ENCODE measurements around the gene SORT1. TPM values are rescaled to one million over a fixed set of nuclear protein-coding genes. Genes with fewer than 3 reads are reported as not detected.

SORT1 gene
- total RNA-seq, 2 donors from 2014 or later = 44.9 to 46.2 TPM

DNA sequence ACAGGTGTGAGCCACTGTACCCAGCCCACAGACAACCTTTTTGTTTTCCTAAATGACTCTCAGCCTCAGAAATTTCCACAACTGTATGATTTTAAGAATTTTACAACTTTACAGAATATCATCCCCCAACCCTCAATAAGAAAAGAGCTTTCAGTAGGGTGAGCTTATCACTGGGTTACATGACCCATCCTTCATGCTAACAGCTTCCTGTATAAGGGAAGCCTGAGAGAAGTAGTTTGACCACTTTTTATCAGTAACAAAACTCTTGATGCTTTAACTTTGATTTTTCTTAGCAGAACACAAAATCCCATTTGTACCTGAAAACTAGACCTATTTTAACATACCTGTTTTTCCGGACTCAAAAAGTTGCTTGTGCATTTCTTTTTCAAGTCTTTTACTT, 81.2 kb downstream of the SORT1 start:
- H3K4me3 Mint-ChIP-seq = no peak overlapping the region

DNA sequence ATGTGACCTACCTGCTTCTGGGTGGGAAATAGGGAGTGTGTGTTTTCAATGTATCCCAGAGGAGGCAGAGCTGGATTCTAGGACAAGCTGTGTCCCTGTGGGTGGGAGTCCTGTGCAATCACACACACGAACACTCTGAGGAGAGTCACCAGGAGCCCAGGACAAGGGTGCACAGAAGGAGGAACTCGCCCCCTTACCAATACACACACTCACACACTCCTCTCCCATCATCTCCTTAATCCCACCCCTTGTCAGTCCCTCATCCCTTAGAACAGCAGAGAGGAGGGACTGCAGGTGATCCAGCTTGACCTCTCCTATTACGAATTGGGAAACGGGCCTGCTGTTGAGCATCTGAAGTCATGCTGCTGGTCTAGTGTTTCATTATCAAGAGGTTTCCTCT, 82.4 kb downstream of the SORT1 start:
- Mint-ChIP-seq H3K27ac (no peak overlapping the region), H3K9me3 (no peaks in the 10 kb centered on the region), H3K4me1 (peaks cover 5% of the 10 kb centered on the region), H3K36me3 (ENCODE audit: low read depth) (peaks cover 55% of the 10 kb centered on the region), H3K4me3 (no peak overlapping the region), H3K27me3 (ENCODE audit: insufficient read depth) (no peaks in the 10 kb centered on the region)
- no peak overlapping the region for H3K27ac ChIP-seq (ENCODE audit: low read depth, low read length)
- no peaks in the 10 kb centered on the region for H3K4me1 ChIP-seq (ENCODE audit: control insufficient read depth, insufficient read depth, low read length)
- TF ChIP-seq, protein P1, sequence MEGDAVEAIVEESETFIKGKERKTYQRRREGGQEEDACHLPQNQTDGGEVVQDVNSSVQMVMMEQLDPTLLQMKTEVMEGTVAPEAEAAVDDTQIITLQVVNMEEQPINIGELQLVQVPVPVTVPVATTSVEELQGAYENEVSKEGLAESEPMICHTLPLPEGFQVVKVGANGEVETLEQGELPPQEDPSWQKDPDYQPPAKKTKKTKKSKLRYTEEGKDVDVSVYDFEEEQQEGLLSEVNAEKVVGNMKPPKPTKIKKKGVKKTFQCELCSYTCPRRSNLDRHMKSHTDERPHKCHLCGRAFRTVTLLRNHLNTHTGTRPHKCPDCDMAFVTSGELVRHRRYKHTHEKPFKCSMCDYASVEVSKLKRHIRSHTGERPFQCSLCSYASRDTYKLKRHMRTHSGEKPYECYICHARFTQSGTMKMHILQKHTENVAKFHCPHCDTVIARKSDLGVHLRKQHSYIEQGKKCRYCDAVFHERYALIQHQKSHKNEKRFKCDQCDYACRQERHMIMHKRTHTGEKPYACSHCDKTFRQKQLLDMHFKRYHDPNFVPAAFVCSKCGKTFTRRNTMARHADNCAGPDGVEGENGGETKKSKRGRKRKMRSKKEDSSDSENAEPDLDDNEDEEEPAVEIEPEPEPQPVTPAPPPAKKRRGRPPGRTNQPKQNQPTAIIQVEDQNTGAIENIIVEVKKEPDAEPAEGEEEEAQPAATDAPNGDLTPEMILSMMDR (conservative IDR thresholded peaks at IDR 0.05) = no peak
- H3K9me3 ChIP-seq (ENCODE audit: control insufficient read depth, low read length) = no peaks in the 10 kb centered on the region
- H3K4me3 ChIP-seq (ENCODE audit: low read length) = no peak overlapping the region
- no peaks in the 10 kb centered on the region for H3K27me3 ChIP-seq (ENCODE audit: control insufficient read depth, insufficient read depth, low read length, poor library complexity, severe bottlenecking)
- no peak overlapping the region for H3K9ac ChIP-seq (ENCODE audit: extremely low read depth, low read length, poor library complexity, severe bottlenecking)
- WGBS, 2 experiments (ENCODE audit: insufficient coverage in 1 of 2, insufficient read length in 1 of 2) = 90 to 100% methylated on average over 2 to 4 of the region's 4 CpGs
- DNase-seq = no peak
- peaks cover 45% of the 10 kb centered on the region for H3K36me3 ChIP-seq (ENCODE audit: control insufficient read depth, insufficient read depth, low read length)

More for the DNA sequence above, 81.2 kb downstream of the SORT1 start:
- DNase-seq = no peak
- H3K4me3 ChIP-seq (ENCODE audit: low read length) = no peak overlapping the region
- WGBS, 2 experiments (ENCODE audit: insufficient coverage in 1 of 2, insufficient read length in 1 of 2) = 93 to 100% methylated on average over 1 of the region's 1 CpG
- no peak overlapping the region for H3K9ac ChIP-seq (ENCODE audit: extremely low read depth, low read length, poor library complexity, severe bottlenecking)
- no peak overlapping the region for H3K27ac ChIP-seq (ENCODE audit: low read depth, low read length)
- TF ChIP-seq, protein P1 (conservative IDR thresholded peaks at IDR 0.05) = no peak
- H3K9me3 Mint-ChIP-seq = no peaks in the 10 kb centered on the region
- no peak overlapping the region for H3K27ac Mint-ChIP-seq
- peaks cover 57% of the 10 kb centered on the region for H3K36me3 ChIP-seq (ENCODE audit: control insufficient read depth, insufficient read depth, low read length)
- H3K4me1 Mint-ChIP-seq = peaks cover 5% of the 10 kb centered on the region
- H3K9me3 ChIP-seq (ENCODE audit: control insufficient read depth, low read length) = no peaks in the 10 kb centered on the region
- H3K4me1 ChIP-seq (ENCODE audit: control insufficient read depth, insufficient read depth, low read length) = no peaks in the 10 kb centered on the region
- no peaks in the 10 kb centered on the region for H3K27me3 Mint-ChIP-seq (ENCODE audit: insufficient read depth)
- H3K36me3 Mint-ChIP-seq (ENCODE audit: low read depth) = peaks cover 64% of the 10 kb centered on the region
- no peaks in the 10 kb centered on the region for H3K27me3 ChIP-seq (ENCODE audit: control insufficient read depth, insufficient read depth, low read length, poor library complexity, severe bottlenecking)

DNA sequence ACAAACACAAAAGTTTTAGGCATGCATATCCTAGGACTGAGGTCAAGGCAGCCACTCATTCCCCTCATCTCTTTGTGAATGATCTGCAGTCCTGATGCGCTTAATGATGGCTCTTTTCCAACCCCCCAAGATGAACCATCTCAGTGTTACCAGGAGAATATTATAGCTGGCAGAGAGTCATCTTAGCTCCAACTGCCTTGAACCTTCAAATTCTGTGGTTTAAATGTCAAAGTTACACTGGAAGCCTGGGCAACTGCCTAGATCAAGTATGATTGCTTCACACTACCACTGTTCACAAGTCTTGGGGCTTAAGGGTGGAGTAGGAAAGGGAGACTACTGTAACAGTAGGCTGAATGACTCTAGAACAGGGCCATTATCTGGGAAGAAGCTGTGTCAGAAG, 82.9 kb downstream of the SORT1 start:
- peaks cover 5% of the 10 kb centered on the region for H3K4me1 Mint-ChIP-seq
- no peak overlapping the region for H3K4me3 Mint-ChIP-seq
- WGBS, 2 experiments (ENCODE audit: insufficient coverage in 1 of 2, insufficient read length in 1 of 2) = 100% methylated on average over 1 of the region's 1 CpG; no CpG with 5 or more reads in 1 of the 2 experiments
- TF ChIP-seq, protein P1 (conservative IDR thresholded peaks at IDR 0.05) = no peak
- Histone ChIP-seq H3K27ac (ENCODE audit: low read depth, low read length) (no peak overlapping the region), H3K4me1 (ENCODE audit: control insufficient read depth, insufficient read depth, low read length) (no peaks in the 10 kb centered on the region), H3K27me3 (ENCODE audit: control insufficient read depth, insufficient read depth, low read length, poor library complexity, severe bottlenecking) (no peaks in the 10 kb centered on the region), H3K9me3 (ENCODE audit: control insufficient read depth, low read length) (no peaks in the 10 kb centered on the region), H3K4me3 (ENCODE audit: low read length) (no peak overlapping the region), H3K36me3 (ENCODE audit: control insufficient read depth, insufficient read depth, low read length) (peaks cover 44% of the 10 kb centered on the region), H3K9ac (ENCODE audit: extremely low read depth, low read length, poor library complexity, severe bottlenecking) (no peak overlapping the region)
- H3K36me3 Mint-ChIP-seq (ENCODE audit: low read depth) = peaks cover 52% of the 10 kb centered on the region
- no peak overlapping the region for H3K27ac Mint-ChIP-seq
- H3K9me3 Mint-ChIP-seq = no peaks in the 10 kb centered on the region
- no peak for DNase-seq
- H3K27me3 Mint-ChIP-seq (ENCODE audit: insufficient read depth) = no peaks in the 10 kb centered on the region

Data from endodermal cell (in vitro differentiated cells).